GM04504 (cell line): Measurements from ENCODE around the gene ANO1.
A peak's percentile ranks its signal among the peaks of the same experiment; 100 is the strongest.
"Not testable (repeated sequence)": the region's sequence is repeated elsewhere in the genome, so short reads cannot be mapped to it uniquely, and the experiment has no call there.

Source experiments
- DNase-seq: peaks from one replicate; pipeline ENCODE4 v3.0.0-alpha.2; 2012; ENCODE audit warnings: low read depth

Gene ANO1

GRCh38 chr11:70191495-70192140 lies 113.5 kb downstream of the ANO1 start:
- DNase-seq, result no peak

- DNase-seq, result no peak
These were observed 114.7 kb downstream of the ANO1 start for GRCh38 chr11:70192666-70193410.

DNA sequence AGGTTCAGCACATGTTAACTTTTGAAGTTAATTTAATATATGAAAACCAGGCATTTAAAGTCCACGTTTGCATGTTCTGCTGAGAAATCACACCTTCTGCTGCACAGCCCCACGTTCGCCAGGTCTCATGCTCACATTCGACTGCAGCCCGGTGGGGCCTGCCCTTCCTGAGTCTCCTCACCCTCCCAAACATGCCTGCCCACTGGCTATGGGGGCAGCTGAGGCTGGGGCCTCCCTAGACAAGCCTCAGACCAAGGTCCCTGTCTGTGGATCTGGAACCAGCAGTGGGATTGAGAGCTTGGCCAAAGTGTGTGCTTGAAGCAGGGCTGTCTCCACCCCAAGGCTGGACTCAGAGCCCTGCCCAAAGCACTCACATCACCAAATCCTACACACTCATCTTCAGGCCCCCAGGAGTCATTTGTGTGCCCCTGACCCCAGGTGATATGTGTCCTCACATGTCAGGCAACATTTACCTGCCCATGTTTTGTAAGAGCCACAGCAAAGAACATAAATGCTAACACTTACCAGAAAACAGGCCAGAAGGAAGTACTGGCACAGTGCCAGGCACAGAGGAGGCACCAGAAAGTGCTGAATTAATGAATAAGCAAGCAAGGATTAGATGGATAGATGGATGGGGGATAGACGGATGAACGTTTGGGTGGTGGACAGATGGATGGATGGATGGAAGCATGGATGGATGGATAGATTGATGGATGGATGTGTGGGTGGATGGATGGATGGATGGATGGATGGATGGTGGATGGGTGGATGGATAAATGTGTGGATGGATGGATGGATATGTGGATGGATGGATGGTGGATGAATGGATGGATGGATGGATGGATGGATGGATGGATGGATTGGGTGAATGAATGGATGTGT lies 115.5 kb downstream of the ANO1 start:
- no peak for DNase-seq

- no peak for DNase-seq
These were observed 117.0 kb downstream of the ANO1 start for GRCh38 chr11:70194792-70195791.

- DNase-seq, result no peak
These were observed 122.2 kb downstream of the ANO1 start for GRCh38 chr11:70200212-70200844.

DNA sequence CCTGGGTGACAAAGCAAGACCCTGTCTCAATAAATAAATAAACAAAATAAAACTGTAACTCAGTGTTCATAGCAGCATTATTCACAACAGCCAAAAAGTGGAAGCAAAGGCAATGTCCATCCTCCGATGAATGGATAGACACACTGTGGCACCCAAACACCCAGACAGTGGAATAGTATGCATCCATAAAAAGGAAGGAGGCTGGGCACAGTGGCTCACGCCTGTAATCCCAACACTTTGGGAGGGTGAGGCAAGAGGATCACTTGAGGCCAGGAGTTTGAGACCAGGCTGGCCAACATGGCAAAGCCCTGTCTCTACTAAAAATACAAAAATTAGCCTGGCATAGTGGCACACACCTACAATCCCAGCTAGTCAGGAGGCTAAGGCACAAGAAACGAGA lies 122.9 kb downstream of the ANO1 start:
- not testable (repeated sequence) for DNase-seq

GRCh38 chr11:70201882-70202861 lies 124.1 kb downstream of the ANO1 start:
- DNase-seq, result no peak

DNA sequence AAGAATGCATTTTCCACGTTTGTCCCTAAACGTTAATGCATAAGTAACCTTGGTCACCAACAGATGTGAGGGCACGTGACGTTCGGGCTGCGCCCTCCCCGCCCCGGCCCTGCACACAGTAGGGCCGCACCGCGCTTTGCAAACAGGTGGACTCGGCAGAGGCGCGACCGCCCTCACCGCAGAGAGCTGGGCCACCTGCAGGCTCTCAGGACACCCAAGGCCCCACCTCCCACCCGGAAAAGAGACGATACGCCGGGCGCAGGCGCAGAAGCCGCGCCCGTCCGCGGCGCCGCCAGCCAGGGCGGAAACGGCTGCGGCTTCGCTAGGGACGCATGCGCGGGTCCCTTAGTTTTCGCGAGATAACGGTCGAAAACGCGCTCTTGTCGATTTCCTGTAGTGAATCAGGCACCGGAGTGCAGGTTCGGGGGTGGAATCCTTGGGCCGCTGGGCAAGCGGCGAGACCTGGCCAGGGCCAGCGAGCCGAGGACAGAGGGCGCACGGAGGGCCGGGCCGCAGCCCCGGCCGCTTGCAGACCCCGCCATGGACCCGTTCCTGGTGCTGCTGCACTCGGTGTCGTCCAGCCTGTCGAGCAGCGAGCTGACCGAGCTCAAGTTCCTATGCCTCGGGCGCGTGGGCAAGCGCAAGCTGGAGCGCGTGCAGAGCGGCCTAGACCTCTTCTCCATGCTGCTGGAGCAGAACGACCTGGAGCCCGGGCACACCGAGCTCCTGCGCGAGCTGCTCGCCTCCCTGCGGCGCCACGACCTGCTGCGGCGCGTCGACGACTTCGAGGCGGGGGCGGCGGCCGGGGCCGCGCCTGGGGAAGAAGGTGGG lies 125.0 kb downstream of the ANO1 start, which contains the start of gene FADD:
Gene FADD, plus strand, starts transcription at position 377 of the 831 bp plus-strand sequence. Its CDS starts 164 bp downstream, at position 541.
- DNase-seq, result peak; percentile 85

DNA sequence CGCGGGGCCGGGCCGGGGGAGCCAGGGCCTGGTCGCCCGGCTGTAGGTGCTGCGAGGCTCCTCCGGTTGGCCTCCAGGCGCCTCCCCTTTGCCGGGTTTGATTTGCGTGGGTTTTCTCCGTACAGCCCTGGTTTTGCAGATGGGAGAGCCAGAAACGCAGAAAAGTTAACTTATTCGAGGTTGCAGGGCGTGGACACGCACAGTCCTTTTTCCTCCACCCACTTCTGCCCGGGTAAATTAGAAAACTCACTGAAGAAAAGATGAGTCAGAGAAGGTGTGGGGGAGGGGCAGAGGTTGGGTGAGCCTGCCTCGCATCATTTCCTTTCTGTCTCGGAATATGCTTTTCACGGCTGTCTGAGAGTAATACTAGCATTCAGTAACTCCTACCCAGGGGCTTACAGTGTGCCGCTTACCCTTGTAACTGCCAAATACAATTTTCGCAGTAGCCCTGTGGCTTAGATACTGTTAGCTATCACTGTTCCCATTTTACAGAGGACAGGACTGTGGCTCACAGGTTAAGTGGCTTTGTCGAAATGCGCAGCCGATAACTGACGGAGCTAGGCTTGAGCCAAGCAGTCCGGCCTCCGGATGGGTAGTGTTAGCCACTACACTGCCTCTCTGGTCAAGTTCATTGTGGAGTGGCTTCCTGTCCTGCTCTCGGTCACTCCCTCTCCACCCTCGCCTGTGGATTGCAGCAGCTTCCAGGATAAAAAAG lies 125.8 kb downstream of the ANO1 start:
- peak; percentile 72 for DNase-seq

DNA sequence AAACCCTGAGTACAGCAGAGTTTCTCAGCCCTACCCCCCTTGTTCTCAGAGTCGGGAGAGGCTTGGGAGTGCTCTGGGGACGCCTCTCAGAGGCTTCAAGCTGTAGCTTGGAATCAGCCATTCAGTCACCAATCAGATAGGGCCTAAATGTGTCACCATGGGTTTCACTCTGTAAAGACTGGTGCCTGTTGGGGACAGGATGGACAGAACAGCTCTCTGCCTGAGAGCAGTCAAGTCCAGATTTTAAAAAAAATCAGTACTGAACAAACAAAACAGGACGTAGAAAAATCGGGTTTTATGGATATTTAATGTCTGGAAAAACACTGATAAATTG lies 126.3 kb downstream of the ANO1 start:
- no peak for DNase-seq

DNA sequence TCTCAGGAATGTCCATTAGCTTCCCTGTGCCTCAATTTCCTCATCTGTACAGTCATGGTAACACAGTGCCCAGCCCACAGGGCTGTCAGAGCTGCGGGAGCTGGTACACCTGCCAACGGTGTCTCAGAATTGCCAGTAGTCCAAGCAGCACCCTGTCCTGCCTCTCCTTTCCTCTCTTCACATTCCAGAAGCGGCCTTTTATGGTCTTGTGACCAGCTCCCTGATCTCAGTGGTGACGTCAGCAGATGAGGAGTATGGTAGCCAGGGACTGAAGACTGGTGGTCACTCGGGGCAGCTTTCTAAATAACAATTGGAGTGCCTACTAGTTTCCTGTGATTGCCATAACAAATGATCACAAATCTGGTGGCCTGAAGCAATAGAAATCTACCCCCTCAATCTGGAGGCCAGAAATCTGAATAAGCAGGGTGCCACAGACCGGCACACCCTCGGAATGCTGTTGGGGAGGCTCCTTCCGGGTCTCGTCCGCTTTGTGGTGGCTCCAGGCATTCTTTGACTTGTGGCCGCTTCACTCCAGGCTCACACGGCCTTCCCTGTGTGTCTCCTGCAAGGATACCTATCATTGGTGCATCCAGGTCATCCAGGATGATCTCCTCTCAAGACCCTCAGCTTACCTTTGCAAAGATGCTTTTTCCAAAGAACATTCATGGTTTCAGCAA lies 127.1 kb downstream of the ANO1 start:
- DNase-seq, result no peak

DNA sequence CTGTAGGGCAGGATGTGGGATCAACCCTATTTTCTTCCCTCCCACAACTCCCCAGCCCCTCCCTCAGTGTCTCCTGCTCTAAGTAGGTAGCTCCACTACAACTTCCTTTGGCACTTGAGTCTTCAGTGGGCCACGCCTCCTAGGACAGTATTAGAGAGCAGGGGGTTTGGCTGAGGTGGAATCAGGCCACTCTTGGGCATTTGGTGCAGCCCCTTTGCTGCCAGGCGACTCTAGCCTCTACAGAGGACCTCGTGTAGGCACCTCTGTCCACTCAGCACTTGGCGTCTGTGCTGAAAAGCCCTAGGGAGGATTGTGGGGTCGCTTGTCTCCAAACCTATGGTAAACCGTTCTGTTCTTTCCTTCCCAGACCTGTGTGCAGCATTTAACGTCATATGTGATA lies 127.6 kb downstream of the ANO1 start:
- DNase-seq, result no peak

- no peak for DNase-seq
These were observed 128.3 kb downstream of the ANO1 start for GRCh38 chr11:70206226-70206981.

DNA sequence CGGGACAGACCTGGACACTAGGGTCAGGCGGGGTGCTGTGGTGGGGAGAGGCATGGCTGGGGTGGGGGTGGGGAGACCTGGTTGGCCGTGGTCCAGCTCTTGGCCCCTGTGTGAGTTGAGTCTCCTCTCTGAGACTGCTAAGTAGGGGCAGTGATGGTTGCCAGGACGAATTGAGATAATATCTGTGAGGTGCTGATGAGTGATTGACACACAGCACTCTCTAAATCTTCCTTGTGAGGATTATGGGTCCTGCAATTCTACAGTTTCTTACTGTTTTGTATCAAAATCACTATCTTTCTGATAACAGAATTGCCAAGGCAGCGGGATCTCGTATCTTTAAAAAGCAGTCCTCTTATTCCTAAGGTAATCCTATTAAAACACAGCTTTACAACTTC lies 128.9 kb downstream of the ANO1 start:
- no peak for DNase-seq

GRCh38 chr11:70207531-70208131 lies 129.5 kb downstream of the ANO1 start:
- no peak for DNase-seq

DNA sequence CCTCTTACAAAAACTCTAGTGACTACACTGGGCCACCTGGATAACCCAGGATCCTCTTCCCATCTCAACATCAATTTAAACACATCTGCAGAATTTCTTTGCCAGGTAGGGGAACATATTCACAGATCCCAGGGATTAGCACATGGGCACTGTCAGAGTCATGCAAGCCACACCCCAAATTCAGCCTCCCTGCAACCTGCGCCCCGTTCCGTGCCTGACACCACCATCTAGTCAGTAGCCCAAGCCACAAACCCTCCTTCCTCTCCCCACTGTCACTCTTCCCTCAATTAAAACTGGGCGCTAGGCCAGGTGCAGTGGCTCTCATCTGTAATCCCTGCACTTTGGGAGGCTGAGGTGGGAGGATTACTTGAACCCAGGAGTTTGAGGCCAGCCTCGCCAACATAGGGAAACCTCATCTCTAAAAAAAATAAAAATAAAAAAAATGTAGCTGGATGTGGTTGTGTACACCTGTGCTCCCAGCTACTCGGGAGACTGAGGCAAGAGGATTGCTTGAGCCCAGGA lies 131.3 kb downstream of the ANO1 start:
- no peak for DNase-seq
